HepG2 (cell line): ENCODE data around the gene TANGO6. TPM values are rescaled to one million over a fixed set of nuclear protein-coding genes. Genes with fewer than 3 reads are reported as not detected.

Source experiments
- ATAC-seq: fragments of 200-7000 bp; cut with Tn5 transposase; 3 replicates; pipeline ENCODE4 v1.9.1; 2020; ENCODE audit warnings: mild to moderate bottlenecking, moderate library complexity
- BruUV-seq: library from RNA; stranded (reverse); fragments of 400-500 nt; replicated peaks from 2 replicates; lab custom pipeline; 2021; lab: Mats Ljungman, UMichigan
- CTCF ChIA-PET: fragments of 300-600 bp; formaldehyde crosslinking; extraction: SDS; loops from one replicate; lab custom pipeline; 2021; ENCODE audit warnings: low total read pairs, inconsistent platforms, low intra/inter-chr PET ratio; lab: Yijun Ruan, JAX
- POLR2A ChIA-PET: fragments of 350-600 bp; sonication (Branson Sonifier 250); formaldehyde crosslinking; loops from one replicate; lab custom pipeline; 2020; ENCODE audit warnings: antibody characterized with exemption, inconsistent platforms; lab: Yijun Ruan, JAX
- DNase-seq: peaks from one replicate; pipeline ENCODE4 v3.0.0-alpha.2; 2015; ENCODE audit warnings: low spot score
- FAIRE-seq: peaks from 3 replicates; lab custom pipeline; 2011; peaks lifted over from hg19 to GRCh38; lab: Jason Lieb, UNC
- H2AFZ ChIP-seq: one replicate; pipeline ENCODE4 v1.6.1; 2011; ENCODE audit warnings: low read length, inconsistent platforms
- H3K27ac ChIP-seq: fragments of 300-600 bp; 3 replicates; pipeline ENCODE4 v1.8.0; 2011; ENCODE audit warnings: mixed run types, mild to moderate bottlenecking, mixed read lengths, low read length, inconsistent platforms; ENCODE audit not compliant: insufficient read depth; ENCODE audit errors: extremely low read length
- H3K27me3 ChIP-seq, 2 experiments: fragments of 200-600 bp in 1 of 2; 2 replicates in 1 of 2; 3 replicates in 1 of 2; pipeline versions ENCODE4 v1.6.0 to v1.8.0; 2011; ENCODE audit warnings: low read length in 2 of 2, mild to moderate bottlenecking in 2 of 2, moderate library complexity in 2 of 2, inconsistent platforms in 1 of 2; ENCODE audit not compliant: insufficient read depth in 2 of 2, control insufficient read depth in 1 of 2
- H3K36me3 ChIP-seq, 2 experiments: fragments of 200-600 bp in 1 of 2; replicated peaks in 1 of 2; 2 replicates in 1 of 2; 3 replicates in 1 of 2; pipeline versions ENCODE4 v1.5.1 to v1.8.0; 2011; ENCODE audit warnings: low read length in 2 of 2, inconsistent platforms in 1 of 2; ENCODE audit not compliant: insufficient read depth in 2 of 2, control insufficient read depth in 1 of 2
- H3K4me1 ChIP-seq: 2 replicates; pipeline ENCODE4 v1.5.1; 2012; ENCODE audit warnings: low read length, inconsistent platforms; ENCODE audit not compliant: insufficient read depth
- H3K4me2 ChIP-seq: 2 replicates; pipeline ENCODE4 v1.6.0; 2011; ENCODE audit warnings: low read depth, low read length, inconsistent platforms
- H3K4me3 ChIP-seq, 3 experiments: fragments of 200-600 bp in 1 of 3; sonication (generic), shearing (Covaris generic) in 1 of 3; replicated peaks in 1 of 3; 2 replicates each; pipeline ENCODE4 v1.5.1; 2011 to 2016; ENCODE audit warnings: low read length in 3 of 3, inconsistent platforms in 2 of 3, low read depth in 2 of 3, mild to moderate bottlenecking in 2 of 3, control low read depth in 1 of 3, mixed read lengths in 1 of 3; ENCODE audit not compliant: insufficient read depth in 1 of 3
- H3K79me2 ChIP-seq: one replicate; pipeline ENCODE4 v1.6.1; 2011; ENCODE audit warnings: low read length, inconsistent platforms; ENCODE audit not compliant: insufficient read depth
- H3K9ac ChIP-seq: 2 replicates; pipeline ENCODE4 v1.6.0; 2011; ENCODE audit warnings: mild to moderate bottlenecking, low read depth, low read length, inconsistent platforms; ENCODE audit not compliant: insufficient read depth
- H3K9me3 ChIP-seq: 2 replicates; pipeline ENCODE4 v1.5.1; 2012; ENCODE audit warnings: mild to moderate bottlenecking, low read length
- H4K20me1 ChIP-seq: 2 replicates; pipeline ENCODE4 v1.6.0; 2011; ENCODE audit warnings: inconsistent platforms, mild to moderate bottlenecking, low read length, moderate library complexity; ENCODE audit not compliant: insufficient read depth
- DMAP1 ChIP-seq: IDR thresholded peaks from 2 replicates; pipeline ENCODE4 v1.6.1; 2016
- E2F1 ChIP-seq: sonication (generic); formaldehyde crosslinking; IDR thresholded peaks from 2 replicates; pipeline ENCODE4 v1.5.0; 2020; ENCODE audit warnings: missing genetic modification reagents
- FOXP4 ChIP-seq: sonication (generic); formaldehyde crosslinking; IDR thresholded peaks from 2 replicates; pipeline ENCODE4 v1.4.0; 2020; ENCODE audit warnings: missing genetic modification reagents
- MAX ChIP-seq: IDR thresholded peaks from 2 replicates; pipeline ENCODE4 v1.6.1; 2012; ENCODE audit warnings: inconsistent platforms
- PATZ1 ChIP-seq: sonication (generic); formaldehyde crosslinking; IDR thresholded peaks from 2 replicates; pipeline ENCODE4 v1.4.0; 2020; ENCODE audit warnings: missing genetic modification reagents
- SMC3 ChIP-seq: IDR thresholded peaks from 2 replicates; pipeline ENCODE4 v1.6.1; 2011; ENCODE audit warnings: low read length, improper control_type of control experiment
- TOPORS ChIP-seq: sonication (generic); formaldehyde crosslinking; IDR thresholded peaks from 2 replicates; pipeline ENCODE4 v1.8.0; 2023; ENCODE audit warnings: mild to moderate bottlenecking, missing genetic modification reagents
- ZBTB33 ChIP-seq: sonication (generic); formaldehyde crosslinking; IDR thresholded peaks from 2 replicates; pipeline ENCODE4 v1.4.0; 2020; ENCODE audit warnings: missing genetic modification reagents
- ZNF136 ChIP-seq: sonication (generic); formaldehyde crosslinking; IDR thresholded peaks from 2 replicates; pipeline ENCODE4 v1.8.1; 2022; ENCODE audit warnings: low read depth, mild to moderate bottlenecking, moderate library complexity, missing genetic modification reagents
- WGBS: methylation state at CpG from one replicate; pipeline ENCODE4 v1.1.6; 2017; ENCODE audit warnings: low lambda C conversion rate; 5-methylcytosine and 5-hydroxymethylcytosine counted together
- in situ Hi-C: cut with HindIII; loops from 2 replicates; pipeline ENCODE4 v1.10.0; 2017; ENCODE audit warnings: low pct_unique_long_range_greater_than_20kb; ENCODE audit not compliant: extremely low pct_ligation_motif_present
- intact Hi-C: fragments of 100-400 bp; cut with micrococcal nuclease; formaldehyde crosslinking; loops from one replicate; pipeline ENCODE4 v1.10.0; 2022; ENCODE audit not compliant: unreplicated experiment
- polyA plus RNA-seq, 8 experiments: library from polyadenylated mRNA; depleted of rRNA in 3 of 8; stranded (reverse) in 7 of 8; unstranded in 1 of 8; fragments of >200 nt; fragmentation: Illumina TruSeq in 4 of 8; extraction: Trizol in 4 of 8; gene quantifications; 2 replicates each; pipeline versions ENCODE4 v1.2.1 to v1.2.3, GENCODE V29; 2011 to 2016; ENCODE audit warnings: low read depth in 4 of 8, missing spikeins in 1 of 8, mixed read lengths in 1 of 8; ENCODE audit not compliant: insufficient read depth in 1 of 8
- total RNA-seq, 5 experiments: library from RNA; depleted of rRNA; stranded (reverse); fragments of >200 nt; fragmentation: Illumina TruSeq; extraction: Trizol; gene quantifications; 2 replicates each; pipeline ENCODE4 v1.2.3, GENCODE V29; 2016; ENCODE audit warnings: low read depth in 1 of 5
- TF ChIP-seq, protein P1 (sequence below): sonication (generic); formaldehyde crosslinking; IDR thresholded peaks from 2 replicates; pipeline ENCODE4 v1.8.0; 2022; ENCODE audit warnings: missing genetic modification reagents, mild to moderate bottlenecking, inconsistent platforms, borderline replicate concordance

The TANGO6 gene
- total and polyA plus RNA-seq, 2 of the 13 experiments (the other 11 are each of a cell fraction or from before 2014, with no cell fraction given): 7.2 to 13.3 TPM

DNA sequence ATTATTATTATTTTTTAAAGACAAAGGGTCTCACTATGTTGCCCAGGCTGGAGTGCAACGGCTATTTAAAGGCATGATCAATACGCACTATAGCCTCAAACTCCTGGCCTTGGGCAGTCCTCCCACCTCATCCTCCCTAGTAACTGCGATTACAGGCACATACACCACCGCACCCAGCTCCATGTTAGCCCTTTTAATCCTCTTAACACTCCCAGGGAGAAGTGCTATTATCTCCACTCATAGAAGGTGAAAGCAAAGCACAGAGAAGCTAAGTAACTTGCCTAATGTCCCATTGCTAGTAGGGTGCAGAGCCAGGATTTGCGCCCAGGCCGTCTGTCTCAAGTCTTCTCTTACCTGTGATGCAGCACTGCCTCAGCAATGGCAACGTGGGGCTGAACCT, 267.1 kb downstream of the TANGO6 start:
- intact Hi-C loops (no loop called here), in situ Hi-C loops (loop anchor here (25.0 kb wide), 1 partner anchor 398 kb away; no protein-coding TSS in a partner anchor)

More for the DNA sequence above, 267.1 kb downstream of the TANGO6 start:
- WGBS: 92% methylated on average over 7 of the region's 7 CpGs
- no peak overlapping the region for H3K27ac ChIP-seq
- no peaks in the 10 kb centered on the region for H3K36me3 ChIP-seq
- peaks cover 0 to 5% of the 10 kb centered on the region in 2 experiments; a peak in 3 of 5 replicates for H3K27me3 ChIP-seq
- H2AFZ ChIP-seq: no peak overlapping the region
- no peaks in the 10 kb centered on the region for H4K20me1 ChIP-seq
- FAIRE-seq: no peak
- peaks cover 10% of the 10 kb centered on the region for H3K4me1 ChIP-seq
- no peak for DNase-seq
- H3K4me3 ChIP-seq: no peak overlapping the region
- ChIA-PET POLR2A (no interaction called here), CTCF (no interaction called here)
- no TSS peak for BruUV-seq
- no peaks in the 10 kb centered on the region for H3K79me2 ChIP-seq
- no peak for TF ChIP-seq E2F1 (CRISPR knock-in tag)
- no peak for TF ChIP-seq DMAP1 (CRISPR knock-in tag)
- no peak for TF ChIP-seq ZNF136 (CRISPR knock-in tag)
- no peak for TF ChIP-seq FOXP4
- no peak for TF ChIP-seq SMC3
- TF ChIP-seq TOPORS (CRISPR knock-in tag): no peak
- TF ChIP-seq, protein P1, sequence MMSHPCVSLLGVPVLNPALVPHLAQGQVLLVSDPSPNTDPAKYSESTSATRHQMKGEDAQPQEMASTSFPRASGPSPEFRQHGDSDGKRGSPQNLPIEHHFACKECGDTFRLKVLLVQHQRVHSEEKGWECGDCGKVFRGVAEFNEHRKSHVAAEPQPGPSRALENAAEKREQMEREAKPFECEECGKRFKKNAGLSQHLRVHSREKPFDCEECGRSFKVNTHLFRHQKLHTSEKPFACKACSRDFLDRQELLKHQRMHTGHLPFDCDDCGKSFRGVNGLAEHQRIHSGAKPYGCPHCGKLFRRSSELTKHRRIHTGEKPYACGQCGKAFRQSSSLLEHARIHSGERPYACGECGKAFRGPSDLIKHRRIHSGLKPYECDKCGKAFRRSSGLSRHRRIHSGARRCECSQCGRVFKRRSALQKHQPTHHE (CRISPR knock-in tag): no peak
- no peak for TF ChIP-seq ZBTB33 (CRISPR knock-in tag)
- no peak for TF ChIP-seq PATZ1
- no peak for TF ChIP-seq MAX
- no peak overlapping the region for H3K9ac ChIP-seq
- no peak overlapping the region for H3K4me2 ChIP-seq
- H3K9me3 ChIP-seq: no peaks in the 10 kb centered on the region
- no peak for ATAC-seq
